AG08396 (cell line): Measurements from ENCODE around the gene CSF1.
A peak's percentile ranks its signal among the peaks of the same experiment; 100 is the strongest.

ENCODE experiments used
- DNase-seq: peaks from one replicate; pipeline ENCODE4 v3.0.0; 2012; ENCODE audit warnings: low spot score, mixed read lengths

The CSF1 gene

GRCh38 chr1:109882288-109883245 is 28.1 kb upstream of the CSF1 start:
- DNase-seq, result no peak

- DNase-seq, result no peak
Observed at GRCh38 chr1:109883248-109883955, 27.2 kb upstream of the CSF1 start.

- no peak for DNase-seq
Observed at GRCh38 chr1:109884242-109884891, 26.3 kb upstream of the CSF1 start.

- DNase-seq, result no peak
Observed at GRCh38 chr1:109885589-109885988, 25.1 kb upstream of the CSF1 start.

- no peak for DNase-seq
Observed at GRCh38 chr1:109886827-109887226, 23.8 kb upstream of the CSF1 start.

GRCh38 chr1:109887271-109887670 is 23.4 kb upstream of the CSF1 start:
- DNase-seq, result no peak

- DNase-seq, result no peak
Observed at GRCh38 chr1:109887884-109888283, 22.8 kb upstream of the CSF1 start.

- no peak for DNase-seq
Observed at GRCh38 chr1:109889094-109889493, 21.6 kb upstream of the CSF1 start.

- no peak for DNase-seq
Observed at GRCh38 chr1:109890115-109890953, 20.3 kb upstream of the CSF1 start.

- DNase-seq, result no peak
Observed at GRCh38 chr1:109891930-109892329, 18.7 kb upstream of the CSF1 start.

GRCh38 chr1:109892561-109893368 is 17.9 kb upstream of the CSF1 start:
- DNase-seq, result no peak

- DNase-seq, result no peak
Observed at GRCh38 chr1:109893532-109894171, 17.0 kb upstream of the CSF1 start.

GRCh38 chr1:109894823-109895719 is 15.6 kb upstream of the CSF1 start:
- no peak for DNase-seq

GRCh38 chr1:109895720-109896504 is 14.7 kb upstream of the CSF1 start:
- DNase-seq, result peak; percentile 61

GRCh38 chr1:109896681-109897080 is 14.0 kb upstream of the CSF1 start:
- no peak for DNase-seq

GRCh38 chr1:109897259-109897955 is 13.2 kb upstream of the CSF1 start:
- no peak for DNase-seq

GRCh38 chr1:109898842-109899241 is 11.8 kb upstream of the CSF1 start:
- DNase-seq, result no peak

- DNase-seq, result no peak
Observed at GRCh38 chr1:109901141-109901523, 9.5 kb upstream of the CSF1 start.
